Measurements from ENCODE around the gene LCT.

- TF ChIP-seq, protein P1, sequence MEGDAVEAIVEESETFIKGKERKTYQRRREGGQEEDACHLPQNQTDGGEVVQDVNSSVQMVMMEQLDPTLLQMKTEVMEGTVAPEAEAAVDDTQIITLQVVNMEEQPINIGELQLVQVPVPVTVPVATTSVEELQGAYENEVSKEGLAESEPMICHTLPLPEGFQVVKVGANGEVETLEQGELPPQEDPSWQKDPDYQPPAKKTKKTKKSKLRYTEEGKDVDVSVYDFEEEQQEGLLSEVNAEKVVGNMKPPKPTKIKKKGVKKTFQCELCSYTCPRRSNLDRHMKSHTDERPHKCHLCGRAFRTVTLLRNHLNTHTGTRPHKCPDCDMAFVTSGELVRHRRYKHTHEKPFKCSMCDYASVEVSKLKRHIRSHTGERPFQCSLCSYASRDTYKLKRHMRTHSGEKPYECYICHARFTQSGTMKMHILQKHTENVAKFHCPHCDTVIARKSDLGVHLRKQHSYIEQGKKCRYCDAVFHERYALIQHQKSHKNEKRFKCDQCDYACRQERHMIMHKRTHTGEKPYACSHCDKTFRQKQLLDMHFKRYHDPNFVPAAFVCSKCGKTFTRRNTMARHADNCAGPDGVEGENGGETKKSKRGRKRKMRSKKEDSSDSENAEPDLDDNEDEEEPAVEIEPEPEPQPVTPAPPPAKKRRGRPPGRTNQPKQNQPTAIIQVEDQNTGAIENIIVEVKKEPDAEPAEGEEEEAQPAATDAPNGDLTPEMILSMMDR (conservative IDR thresholded peaks at IDR 0.05; ENCODE audit: low read depth, low read length) = no peak
- TF ChIP-seq EZH2 (IDR thresholded peaks at IDR 0.05; ENCODE audit: low read length, unreplicated experiment) (no peak), EZH2phosphoT487 (IDR thresholded peaks at IDR 0.05; ENCODE audit: borderline replicate concordance, low read length) (no peak)
Observed at GRCh38 chr2:135800513-135801460, 36.2 kb downstream of the LCT start.
